22Rv1 (cell line): ENCODE results near the gene MORN1.
A peak's percentile ranks its signal among the peaks of the same experiment; 100 is the strongest.

Experiments
- CTCF ChIP-seq: fragments of 450-650 bp; IDR thresholded peaks from 2 replicates; pipeline ENCODE4 v1.5.1; 2017; ENCODE audit warnings: mild to moderate bottlenecking
- ZFX ChIP-seq: fragments of 450-650 bp; IDR thresholded peaks from 2 replicates; pipeline ENCODE4 v1.6.1; 2017; ENCODE audit warnings: antibody characterized with exemption, borderline replicate concordance

- TF ChIP-seq CTCF (peak; percentile 55), ZFX (no peak)
These were observed 8.6 kb downstream of the MORN1 start for GRCh38 chr1:2382621-2383361.
